ENCODE results near the gene PAPOLB. TPM values are rescaled to one million over a fixed set of nuclear protein-coding genes. Genes with fewer than 3 reads are reported as not detected.
A peak's percentile ranks its signal among the peaks of the same experiment; 100 is the strongest.

The PAPOLB gene
- total RNA-seq, 6 donors from 2014 or later = 0.10 to 2.1 (median 0.39) TPM

GRCh38 chr7:4845740-4846142 lies 16.1 kb downstream of the PAPOLB start:
- 48 to 67% methylated on average over 18 of the region's 18 CpGs for WGBS, 2 donors
- peak overlapping the region in 1 of 4 donors; percentile 11 for H3K27ac ChIP-seq
- H3K4me1 ChIP-seq = peaks cover 0 to 5% (median 0%) of the 10 kb centered on the region in 4 donors
- H3K27me3 ChIP-seq = no peaks in the 10 kb centered on the region
- DNase-seq (peak; percentile 18 to 70), ATAC-seq (ENCODE audit: low FRiP score in 2 of 2) (peak in 1 of 2 donors; percentile 64)
- TF ChIP-seq CTCF (IDR thresholded peaks at IDR 0.05) (peak in 1 of 6 experiments; percentile 13), POLR2AphosphoS5 (IDR thresholded peaks at IDR 0.05) (no peak), POLR2A (IDR thresholded peaks at IDR 0.05) (no peak), EP300 (IDR thresholded peaks at IDR 0.05) (no peak)
- no peaks in the 10 kb centered on the region for H3K36me3 ChIP-seq
- H3K4me3 ChIP-seq = no peak overlapping the region
- H3K9me3 ChIP-seq = no peaks in the 10 kb centered on the region

GRCh38 chr7:4842319-4843064 lies 19.3 kb downstream of the PAPOLB start:
- no peaks in the 10 kb centered on the region for H3K9me3 ChIP-seq
- TF ChIP-seq POLR2AphosphoS5 (IDR thresholded peaks at IDR 0.05) = no peak
- H3K4me3 ChIP-seq = no peak overlapping the region
- peaks cover 0 to 13% (median 2%) of the 10 kb centered on the region in 4 donors for H3K4me1 ChIP-seq
- H3K27me3 ChIP-seq = no peaks in the 10 kb centered on the region
- WGBS, 2 donors = 60 to 70% methylated on average over 18 to 22 of the region's 22 CpGs
- no peaks in the 10 kb centered on the region for H3K36me3 ChIP-seq
- DNase-seq (peak; percentile 20 to 68), ATAC-seq (ENCODE audit: low FRiP score in 2 of 2) (peak in 1 of 2 donors; percentile 56)
- H3K27ac ChIP-seq = peak overlapping the region in 3 of 4 donors; percentile 11 to 67 (median 44)

GRCh38 chr7:4841836-4842235 lies 20.0 kb downstream of the PAPOLB start:
- DNase-seq = peak; percentile 16 to 20
- Histone ChIP-seq H3K9me3 (no peaks in the 10 kb centered on the region), H3K27me3 (no peaks in the 10 kb centered on the region), H3K4me3 (no peak overlapping the region), H3K4me1 (peaks cover 0 to 13% (median 2%) of the 10 kb centered on the region in 4 donors), H3K27ac (peak overlapping the region in 3 of 4 donors; percentile 11 to 67 (median 44)), H3K36me3 (no peaks in the 10 kb centered on the region)
- no peak for TF ChIP-seq CTCF (IDR thresholded peaks at IDR 0.05)
- no peak for TF ChIP-seq POLR2A (IDR thresholded peaks at IDR 0.05)
- no peak for TF ChIP-seq EP300 (IDR thresholded peaks at IDR 0.05)
- TF ChIP-seq POLR2AphosphoS5 (IDR thresholded peaks at IDR 0.05) = no peak
- ATAC-seq (ENCODE audit: low FRiP score in 2 of 2) = no peak
- WGBS, 2 donors = 85 to 90% methylated on average over 13 of the region's 13 CpGs

GRCh38 chr7:4841007-4841784 lies 20.6 kb downstream of the PAPOLB start:
- no peaks in the 10 kb centered on the region for H3K27me3 ChIP-seq
- peak overlapping the region in 1 of 4 donors; percentile 67 for H3K27ac ChIP-seq
- DNase-seq = peak; percentile 6 to 61
- no peak for ATAC-seq (ENCODE audit: low FRiP score in 2 of 2)
- H3K4me3 ChIP-seq = no peak overlapping the region
- TF ChIP-seq POLR2A (IDR thresholded peaks at IDR 0.05) (no peak), EP300 (IDR thresholded peaks at IDR 0.05) (no peak), CTCF (IDR thresholded peaks at IDR 0.05) (no peak)
- no peaks in the 10 kb centered on the region for H3K9me3 ChIP-seq
- WGBS, 2 donors = 88 to 93% methylated on average over 9 to 17 of the region's 17 CpGs
- peaks cover 0 to 1% (median under 1%) of the 10 kb centered on the region in 4 donors for H3K36me3 ChIP-seq
- peaks cover 0 to 13% (median 2%) of the 10 kb centered on the region in 4 donors for H3K4me1 ChIP-seq

- no peak for ATAC-seq (ENCODE audit: low FRiP score in 2 of 2)
- Histone ChIP-seq H3K4me1 (peaks cover 0 to 13% (median 2%) of the 10 kb centered on the region in 4 donors), H3K9me3 (no peaks in the 10 kb centered on the region), H3K27me3 (no peaks in the 10 kb centered on the region), H3K27ac (no peak overlapping the region), H3K4me3 (no peak overlapping the region), H3K36me3 (peaks cover 0 to 11% (median 5%) of the 10 kb centered on the region in 4 donors)
- TF ChIP-seq EP300 (IDR thresholded peaks at IDR 0.05) = no peak
- no peak for TF ChIP-seq CTCF (IDR thresholded peaks at IDR 0.05)
- TF ChIP-seq POLR2AphosphoS5 (IDR thresholded peaks at IDR 0.05) = no peak
- TF ChIP-seq POLR2A (IDR thresholded peaks at IDR 0.05) = no peak
- 80 to 87% methylated on average over 4 to 14 of the region's 16 CpGs for WGBS, 2 donors
- peak; percentile 15 to 24 for DNase-seq
These were observed 21.7 kb downstream of the PAPOLB start for GRCh38 chr7:4840079-4840501.

Data from upper lobe of left lung (tissue), 6 donors.